Stimulated activated CD8-positive, alpha-beta memory T cell treated with anti-CD3 and anti-CD28 coated beads, Interleukin-4, amount 100 ng/mL, for 24 hours (primary cell): ENCODE measurements around the gene SLC6A17.

Experiments
- DNase-seq: peaks from one replicate; pipeline ENCODE4 v3.0.0-alpha.2; 2020; ENCODE audit warnings: low read depth

SLC6A17 gene

DNA sequence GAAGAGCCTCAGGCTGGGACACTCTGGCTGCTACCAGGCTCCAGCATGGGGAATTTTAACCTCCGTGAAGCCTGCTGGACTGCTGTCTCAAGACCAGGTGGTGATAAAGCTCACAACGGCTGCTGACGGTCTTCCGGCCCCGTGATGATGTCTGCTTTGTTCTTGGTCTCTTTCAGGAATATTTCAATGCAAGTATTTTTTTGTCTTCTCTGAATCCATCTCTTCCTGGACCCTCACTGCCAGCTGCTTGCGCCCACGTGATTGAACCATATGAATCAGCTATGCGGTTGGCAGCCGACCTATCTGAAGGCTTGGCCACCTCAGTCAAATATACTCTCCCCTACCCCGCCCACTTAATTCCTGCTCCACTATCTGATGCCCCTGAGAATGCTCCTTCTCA, 14.6 kb upstream of the SLC6A17 start:
- DNase-seq, result no peak

- DNase-seq, result no peak
Observed at GRCh38 chr1:110136911-110137310, 13.4 kb upstream of the SLC6A17 start.

DNA sequence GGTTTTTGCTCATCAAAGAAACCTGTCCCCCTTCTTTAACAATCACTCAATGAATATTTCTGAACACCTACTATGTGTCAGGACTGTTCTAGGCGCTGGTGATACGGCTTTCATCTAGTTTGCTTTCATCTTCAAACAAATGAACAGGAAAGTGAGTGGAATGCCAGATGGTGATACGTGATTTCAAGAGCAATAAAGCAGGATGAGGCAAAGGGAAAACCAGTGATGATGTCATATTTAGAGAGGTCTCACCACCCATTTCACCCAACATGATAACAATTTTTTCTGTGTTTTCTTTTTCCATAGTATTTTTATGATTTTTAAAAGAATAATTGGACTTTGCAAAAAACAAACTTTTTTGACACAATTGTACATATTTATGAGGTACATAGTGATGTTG, 11.3 kb upstream of the SLC6A17 start:
- DNase-seq, result no peak

DNA sequence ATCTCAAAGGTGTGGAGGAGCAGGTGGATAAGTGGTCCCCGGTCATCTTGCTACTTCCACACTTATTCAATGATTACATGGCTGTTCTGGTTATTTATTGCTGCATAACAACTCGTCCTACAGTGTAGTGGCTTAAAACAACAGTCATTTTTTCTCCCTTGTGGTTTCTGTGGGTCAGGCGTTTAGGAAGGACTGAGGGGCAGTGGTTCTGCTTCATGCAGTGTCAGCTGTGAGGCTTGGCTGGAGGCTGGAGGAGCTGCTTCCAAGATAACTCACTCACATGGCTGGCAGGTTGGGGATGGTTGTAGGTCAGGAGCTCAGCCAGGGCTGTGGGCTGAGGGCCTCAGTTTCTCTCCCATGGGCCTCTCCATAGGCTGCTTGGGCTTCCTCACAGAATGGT, 5.9 kb upstream of the SLC6A17 start:
- DNase-seq, result no peak

GRCh38 chr1:110148961-110149360, 1.3 kb upstream of the SLC6A17 start:
- DNase-seq, result no peak

DNA sequence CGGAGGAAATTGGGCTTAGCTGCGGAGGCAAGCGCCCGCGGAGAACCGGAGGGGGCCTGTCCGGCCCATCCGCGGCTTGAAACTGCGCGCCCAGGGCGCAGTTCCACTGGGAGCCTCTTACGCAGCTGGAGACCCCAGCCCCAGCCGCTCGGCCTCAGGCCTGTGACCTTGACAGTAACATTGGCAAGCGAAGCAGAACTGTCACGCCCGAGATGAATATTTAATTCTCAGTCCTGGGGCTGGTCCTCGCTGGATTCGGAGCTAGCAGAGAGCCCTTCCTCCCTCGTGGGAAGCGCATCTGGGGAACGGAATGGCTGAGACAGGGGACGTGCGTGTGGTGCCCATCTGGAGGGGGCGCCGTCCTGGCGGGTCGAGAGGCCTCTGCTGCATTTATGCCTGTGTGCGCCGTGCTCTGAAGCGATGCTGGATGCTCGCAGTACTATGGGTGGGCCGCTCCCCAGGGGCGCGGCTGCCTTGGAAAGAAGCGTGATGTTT, 928 bp downstream of the SLC6A17 start:
- no peak for DNase-seq

DNA sequence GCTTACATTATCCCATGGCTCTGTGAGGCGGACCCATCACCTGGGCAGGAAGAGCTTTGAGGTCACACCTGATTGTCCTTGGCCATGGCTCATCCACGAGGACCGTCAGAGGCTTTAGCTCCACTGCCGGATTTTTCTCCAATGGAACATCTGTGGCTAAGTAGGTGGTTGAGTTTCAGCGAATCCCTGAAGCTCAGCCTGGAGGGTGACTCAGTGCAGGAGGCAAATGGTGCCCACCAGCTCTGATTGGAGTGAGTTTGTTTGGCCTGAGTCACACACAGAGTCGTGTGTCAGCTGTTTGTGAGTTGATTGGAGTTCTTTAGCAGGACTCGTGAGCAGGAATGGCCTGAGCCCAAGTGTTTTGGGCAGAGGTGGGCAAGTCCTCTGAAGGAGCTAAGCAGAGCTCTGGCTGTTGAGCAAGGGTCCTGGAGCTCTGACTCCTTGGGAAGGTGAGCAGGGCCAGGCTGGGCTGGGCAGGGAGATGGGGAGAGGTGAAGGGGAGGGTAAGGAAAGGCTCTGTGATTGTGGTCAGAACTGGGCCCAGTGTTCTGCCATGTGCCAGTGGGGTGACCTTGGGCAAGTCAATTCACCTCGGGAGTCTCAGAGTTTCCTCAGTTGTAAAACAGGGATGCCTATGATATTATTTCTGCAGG, 2.0 kb downstream of the SLC6A17 start:
- DNase-seq, result no peak

DNA sequence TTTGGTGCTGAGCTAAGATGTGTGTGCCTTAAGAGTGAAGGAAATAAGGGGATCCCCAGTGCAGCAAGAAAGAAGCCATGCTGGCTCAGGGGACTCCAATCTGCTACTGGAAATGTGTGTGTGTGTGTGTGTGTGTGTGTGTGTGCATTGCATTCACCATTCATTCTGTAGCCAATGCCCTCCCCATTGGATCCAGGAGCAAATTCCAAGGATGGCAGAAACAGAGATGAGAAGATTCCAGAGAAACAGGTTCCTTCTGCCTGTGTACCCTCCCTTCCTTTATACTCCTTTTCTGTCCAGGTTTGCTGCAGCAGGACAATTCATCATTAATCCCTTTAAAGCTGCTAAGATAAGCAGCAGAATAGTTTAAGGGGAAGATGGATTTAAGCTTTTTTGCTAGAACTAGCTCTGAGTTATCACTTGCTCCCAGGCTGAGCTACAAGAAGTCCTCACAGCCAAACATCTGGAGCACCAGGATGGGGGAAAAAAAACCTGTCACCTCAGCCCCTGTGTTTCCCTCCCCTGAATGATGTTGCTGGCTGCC, 3.2 kb downstream of the SLC6A17 start:
- DNase-seq, result no peak

GRCh38 chr1:110155878-110156522, 5.7 kb downstream of the SLC6A17 start:
- DNase-seq, result peak; percentile 15

GRCh38 chr1:110158261-110158660, 8.0 kb downstream of the SLC6A17 start:
- DNase-seq, result no peak

DNA sequence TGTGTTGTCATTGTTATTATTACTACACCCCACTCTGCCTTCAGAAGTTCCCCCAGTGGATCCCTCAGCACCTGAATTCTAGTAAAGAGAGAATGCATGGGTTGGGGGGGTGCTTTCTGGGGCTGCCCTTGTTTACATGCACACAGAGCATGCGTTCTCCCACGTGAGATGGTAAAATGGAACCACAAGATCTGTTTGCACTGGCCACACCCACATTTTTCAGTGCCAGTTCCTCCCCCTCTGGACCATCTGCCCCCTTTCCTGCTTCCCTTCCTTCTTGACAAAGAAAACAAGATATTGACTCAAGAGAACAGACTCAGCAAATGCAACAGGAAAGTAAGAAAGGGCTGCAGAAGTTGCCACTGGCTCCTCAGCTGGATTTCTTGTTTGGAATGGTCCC, 8.9 kb downstream of the SLC6A17 start:
- no peak for DNase-seq

DNA sequence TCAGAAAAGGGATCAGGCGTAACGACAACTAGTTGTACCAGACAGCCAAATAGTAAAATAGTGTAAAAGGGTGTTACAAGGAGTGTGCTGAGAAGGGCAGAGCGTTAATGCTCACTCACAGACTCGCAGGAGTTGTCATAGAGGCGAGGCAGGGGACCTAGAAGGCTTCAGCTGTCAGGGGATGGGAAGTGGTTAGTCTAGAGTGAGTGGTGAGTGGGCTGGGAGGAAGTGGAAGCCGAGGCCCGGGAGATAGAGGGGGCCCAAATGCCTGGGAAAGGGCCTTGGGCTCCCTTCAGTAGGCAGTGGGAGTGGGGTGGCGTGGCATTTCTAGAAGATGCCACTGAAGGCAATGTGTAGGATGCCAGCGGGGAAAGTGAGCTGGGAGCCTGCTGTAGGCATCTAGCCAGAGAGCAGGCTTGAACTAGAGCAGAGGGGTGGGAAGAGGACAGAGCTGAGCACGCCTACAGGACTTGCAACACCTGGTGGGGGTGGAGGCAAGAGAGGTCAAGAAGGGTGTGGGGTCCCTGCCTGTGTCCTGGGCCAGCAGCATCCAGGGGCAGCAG, 10.3 kb downstream of the SLC6A17 start:
- DNase-seq, result no peak

GRCh38 chr1:110161165-110161564, 10.9 kb downstream of the SLC6A17 start:
- DNase-seq, result no peak

DNA sequence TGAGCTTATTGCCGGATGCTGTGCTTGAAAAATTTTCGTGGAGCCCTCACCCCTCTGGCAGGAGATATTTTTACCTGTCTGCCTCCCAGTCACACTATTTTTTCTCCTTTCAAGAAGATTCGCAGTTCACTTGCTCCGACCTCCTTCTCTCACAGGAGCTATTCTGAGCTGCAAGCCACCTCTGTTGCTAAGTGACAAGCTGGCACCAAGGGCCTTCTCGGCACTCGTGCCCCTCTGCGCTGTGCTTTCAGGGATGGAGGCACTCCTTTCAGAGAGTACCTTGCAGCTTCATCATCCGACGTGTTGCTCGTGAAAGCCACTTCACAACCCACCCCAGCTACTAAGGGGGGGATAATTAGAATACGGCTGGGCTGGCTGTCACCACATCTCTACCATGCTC, 11.6 kb downstream of the SLC6A17 start:
- DNase-seq, result no peak

- DNase-seq, result no peak
Observed at GRCh38 chr1:110163591-110163990, 13.3 kb downstream of the SLC6A17 start.

GRCh38 chr1:110164725-110165350, 14.5 kb downstream of the SLC6A17 start:
- DNase-seq, result no peak

DNA sequence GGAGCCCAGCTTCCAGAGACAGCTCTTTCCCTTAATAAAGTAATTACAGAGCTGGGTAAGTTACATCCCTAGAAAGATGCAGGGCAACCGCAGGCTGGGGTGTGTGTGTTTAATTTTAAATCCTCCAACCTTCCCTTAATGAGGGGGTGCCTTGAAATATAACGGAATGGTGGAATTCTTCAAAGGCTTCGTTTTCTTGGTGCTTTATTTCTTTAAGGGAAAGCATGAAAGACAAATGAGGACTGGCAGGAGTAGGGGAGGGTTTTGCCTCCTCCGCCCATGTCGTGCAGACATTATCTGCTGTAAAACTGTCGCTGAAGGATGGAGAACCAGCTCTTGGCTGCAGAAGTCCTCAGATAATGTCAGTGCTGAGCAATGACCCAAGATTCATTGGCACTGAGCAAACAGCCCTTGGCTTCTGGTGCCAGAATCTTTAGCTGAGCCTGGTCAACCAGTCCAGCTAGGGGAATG, 15.5 kb downstream of the SLC6A17 start:
- DNase-seq, result no peak

DNA sequence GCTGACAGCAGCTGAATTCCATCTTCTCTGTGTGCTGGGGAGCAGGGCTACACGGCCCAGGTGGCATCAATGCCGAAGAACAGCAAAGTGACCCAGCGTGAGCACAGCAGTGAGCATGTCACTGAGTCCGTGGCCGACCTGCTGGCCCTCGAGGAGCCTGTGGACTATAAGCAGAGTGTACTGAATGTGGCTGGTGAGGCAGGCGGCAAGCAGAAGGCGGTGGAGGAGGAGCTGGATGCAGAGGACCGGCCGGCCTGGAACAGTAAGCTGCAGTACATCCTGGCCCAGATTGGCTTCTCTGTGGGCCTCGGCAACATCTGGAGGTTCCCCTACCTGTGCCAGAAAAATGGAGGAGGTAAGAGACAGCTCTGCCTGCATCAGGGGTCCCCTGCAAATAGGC, 16.6 kb downstream of the SLC6A17 start:
- DNase-seq, result no peak

- DNase-seq, result no peak
Observed at GRCh38 chr1:110170766-110171733, 20.8 kb downstream of the SLC6A17 start.

GRCh38 chr1:110172001-110172400, 21.7 kb downstream of the SLC6A17 start:
- DNase-seq, result no peak

DNA sequence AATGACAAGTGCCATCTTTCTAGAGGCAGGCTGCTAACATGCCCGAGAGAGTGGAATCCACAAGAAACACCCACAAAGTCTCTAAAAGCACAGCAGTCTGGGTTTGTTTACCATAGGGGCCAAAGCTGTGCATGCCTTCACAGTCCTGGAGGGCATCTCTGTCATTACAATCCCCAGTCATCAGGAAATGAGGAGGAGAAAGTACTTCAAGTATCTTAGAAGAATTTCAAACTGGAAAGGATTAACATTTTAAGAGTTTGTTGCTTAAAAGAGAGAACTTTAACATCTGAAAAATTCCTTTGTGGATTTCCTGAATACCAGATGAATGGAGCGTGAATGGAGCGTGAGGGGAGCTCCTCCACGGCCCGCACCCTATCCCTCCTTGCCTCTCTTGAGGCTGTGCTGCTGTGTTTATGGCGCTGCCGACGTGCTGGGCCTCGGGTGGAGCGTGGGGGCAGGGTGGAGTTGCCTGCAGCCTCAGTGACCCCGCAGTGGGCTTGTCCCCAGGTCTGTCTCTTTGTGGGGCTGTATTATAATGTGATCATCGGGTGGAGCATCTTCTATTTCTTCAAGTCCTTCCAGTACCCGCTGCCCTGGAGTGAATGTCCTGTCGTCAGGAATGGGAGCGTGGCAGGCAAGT, 23.3 kb downstream of the SLC6A17 start:
- DNase-seq, result no peak
